Transverse colon (tissue), 3 donors: ENCODE measurements around the gene DENND11.

Experiments used
- CTCF ChIP-seq, 5 experiments: fragments of 200-600 bp in 3 of 5; fragments of 450-650 bp in 2 of 5; sonication (generic) in 3 of 5; IDR thresholded peaks; 1 replicate in 2 of 5; 2 replicates in 3 of 5; pipeline ENCODE4 v1.5.1; 2016 to 2017; ENCODE audit warnings: antibody characterized with exemption in 5 of 5, inconsistent platforms in 3 of 5, mild to moderate bottlenecking in 2 of 5, moderate library complexity in 1 of 5
- EP300 ChIP-seq: sonication (generic); formaldehyde crosslinking; IDR thresholded peaks from one replicate; pipeline ENCODE4 v1.6.1; 2017; ENCODE audit warnings: antibody characterized with exemption, low read depth
- POLR2A ChIP-seq: fragments of 450-650 bp; IDR thresholded peaks from one replicate; pipeline ENCODE4 v1.6.1; 2016; ENCODE audit warnings: antibody characterized with exemption, mild to moderate bottlenecking, moderate library complexity

GRCh38 chr7:141738592-141739013 lies 36.6 kb upstream of the DENND11 start:
- no peak for TF ChIP-seq CTCF (IDR thresholded peaks at IDR 0.05)
- no peak for TF ChIP-seq POLR2A
- TF ChIP-seq EP300: no peak
